ENCODE measurements around the gene EPHA2.
A peak's percentile ranks its signal among the peaks of the same experiment; 100 is the strongest.
"Not testable (repeated sequence)": the region's sequence is repeated elsewhere in the genome, so short reads cannot be mapped to it uniquely, and the experiment has no call there.

The EPHA2 gene

DNA sequence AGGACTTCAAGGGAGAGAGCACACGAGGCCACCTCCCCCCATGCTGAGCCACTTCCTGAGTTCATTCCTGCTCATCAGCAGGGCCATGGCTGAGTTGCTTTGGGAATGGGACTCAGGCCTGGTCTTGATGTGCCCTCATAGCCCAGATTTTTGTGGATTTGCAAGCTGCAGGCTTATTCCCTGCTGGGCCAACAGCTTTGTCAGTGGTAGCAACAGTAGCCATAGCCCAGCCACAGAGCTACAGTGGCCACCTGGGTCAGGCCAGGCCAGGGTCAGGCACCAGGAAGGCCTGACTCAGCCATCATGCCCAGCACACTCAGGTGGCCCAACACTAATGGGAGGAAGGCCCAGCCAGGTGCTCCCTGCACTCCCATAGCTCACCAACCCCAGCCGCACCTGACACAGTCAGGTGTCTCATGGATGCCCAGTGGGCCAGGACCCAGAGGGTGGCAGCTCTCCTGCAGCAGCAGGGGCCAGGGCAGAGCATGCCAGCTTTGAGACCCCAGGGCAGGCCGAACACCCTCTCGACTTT, 33.5 kb downstream of the EPHA2 start:
- peak; percentile 88 for FAIRE-seq
- peak; percentile 91 for DNase-seq (ENCODE audit: low spot score)

DNA sequence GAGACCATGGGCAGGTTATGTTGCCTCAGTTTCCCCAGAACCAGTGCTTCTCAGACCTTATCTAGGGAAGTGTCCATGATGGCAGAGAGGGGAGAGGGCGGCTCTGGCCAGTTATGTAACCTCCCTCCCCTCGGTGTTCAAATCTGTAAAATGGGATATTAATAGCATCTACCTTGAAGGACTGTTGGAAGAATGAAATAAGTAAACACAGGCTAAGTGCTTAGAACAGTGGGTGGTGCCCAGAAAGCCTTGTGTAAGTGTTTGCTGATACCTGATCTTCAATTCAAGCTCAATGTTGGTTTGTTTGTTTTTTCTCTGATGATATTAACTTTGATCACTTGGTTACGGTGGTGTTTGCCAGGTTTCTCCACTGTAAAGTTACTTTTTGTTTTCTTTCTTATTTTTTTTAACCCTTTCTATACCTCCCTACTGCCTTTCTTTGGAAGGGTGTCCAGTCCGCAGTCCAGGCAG, 34.9 kb downstream of the EPHA2 start:
- DNase-seq (ENCODE audit: low spot score), result no peak
- no peak for FAIRE-seq

DNA sequence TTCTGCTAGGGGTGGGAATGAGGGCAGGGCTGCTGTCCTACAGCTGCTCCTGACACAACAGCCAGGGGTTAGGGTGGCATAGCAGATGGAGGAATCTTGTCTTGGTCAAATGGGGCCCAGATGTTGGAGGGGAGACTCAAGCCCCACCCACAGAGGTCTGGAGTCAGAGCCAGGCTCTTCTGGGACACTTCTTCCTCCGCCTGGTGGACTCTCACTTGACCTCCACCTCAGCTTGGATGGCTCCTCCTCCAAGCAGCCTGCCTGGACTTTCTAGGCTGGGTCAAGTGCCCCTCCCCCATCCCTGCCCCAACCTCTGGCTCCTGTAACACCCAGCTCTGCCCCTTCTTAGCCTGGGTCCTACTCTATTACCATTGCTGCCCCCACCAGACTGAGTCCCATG, 35.5 kb downstream of the EPHA2 start:
- no peak for FAIRE-seq

DNA sequence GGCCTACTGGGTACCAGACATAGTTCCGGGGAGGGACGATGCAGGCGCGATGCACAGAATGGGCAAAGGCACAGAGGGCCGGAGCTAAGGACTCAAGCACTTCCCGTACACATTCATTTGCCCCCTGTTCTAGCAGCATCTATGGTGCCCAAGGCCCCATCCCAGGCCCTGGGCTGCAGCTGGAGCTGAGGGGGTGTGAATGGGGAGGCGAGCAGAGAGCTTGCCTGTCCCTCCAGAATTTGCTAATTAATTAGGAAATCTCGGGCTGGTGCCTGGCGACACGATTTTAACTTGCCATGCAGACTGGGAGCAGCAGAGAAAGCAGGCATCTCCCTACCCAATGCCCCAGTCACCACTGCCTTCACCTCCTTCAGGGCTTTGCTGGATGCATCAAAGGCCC, 35.9 kb downstream of the EPHA2 start:
- no peak for FAIRE-seq

More for the DNA sequence above, 35.5 kb downstream of the EPHA2 start:
- no peak for DNase-seq (ENCODE audit: low spot score)

DNA sequence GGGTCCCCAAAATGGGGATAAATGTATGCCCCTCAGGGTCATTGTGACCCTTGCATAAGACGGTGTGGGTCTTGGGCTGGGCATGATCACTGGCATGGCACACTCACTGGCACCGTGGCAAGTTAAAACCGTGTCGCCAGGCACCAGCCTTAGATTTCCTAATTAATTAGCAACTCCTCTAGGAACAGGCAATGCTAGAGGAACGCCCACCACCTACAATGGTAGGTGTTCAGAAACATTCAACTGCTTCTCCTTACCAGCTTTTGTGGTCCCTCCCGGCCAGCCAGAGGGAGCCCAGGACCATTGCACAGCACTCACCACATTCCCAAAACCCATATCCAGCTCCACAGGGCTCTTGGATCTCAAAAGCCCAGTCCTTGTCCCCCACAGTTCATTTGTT, 36.4 kb downstream of the EPHA2 start:
- no peak for FAIRE-seq
- DNase-seq (ENCODE audit: low spot score), result no peak

More for the DNA sequence above, 35.9 kb downstream of the EPHA2 start:
- no peak for DNase-seq (ENCODE audit: low spot score)

DNA sequence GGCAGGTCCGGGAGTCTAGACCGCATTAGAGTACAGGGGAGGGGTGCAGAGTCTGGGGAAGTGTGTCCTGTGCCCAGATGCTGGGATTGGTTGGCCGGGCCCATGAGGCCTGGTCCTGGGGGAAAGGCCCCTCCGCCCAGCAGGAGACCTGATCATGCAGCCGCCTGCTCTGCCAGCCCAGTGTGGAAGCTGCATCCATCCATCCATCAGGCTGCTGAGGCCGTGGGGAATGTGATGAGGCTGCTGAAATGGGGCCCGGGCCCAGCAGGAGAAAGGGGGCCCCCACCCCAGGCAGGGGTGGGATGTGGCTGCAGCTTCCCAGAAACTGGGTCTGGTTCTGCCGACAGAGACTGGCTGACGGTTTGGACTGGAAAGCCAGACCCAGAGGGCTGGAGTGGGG, 37.2 kb downstream of the EPHA2 start:
- DNase-seq (ENCODE audit: low spot score) (no peak), FAIRE-seq (no peak)

DNA sequence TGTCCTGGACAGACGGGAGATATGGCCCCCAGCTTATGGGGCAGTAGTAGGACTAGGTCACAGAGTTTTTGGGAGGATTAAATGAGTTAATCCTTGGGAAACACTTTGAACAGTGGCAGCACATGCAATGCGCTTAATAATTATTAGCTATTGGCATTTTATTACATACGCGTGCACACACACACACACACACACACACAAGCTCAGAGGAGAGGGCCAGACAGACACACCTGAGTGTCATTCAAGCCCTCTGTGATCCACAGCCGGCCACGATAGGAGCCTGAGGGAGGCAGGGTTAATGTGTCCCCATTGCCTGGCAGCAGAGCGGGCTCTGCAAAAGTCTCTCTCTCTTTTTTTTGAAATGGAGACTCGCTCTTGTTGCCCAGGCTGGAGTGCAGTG, 37.9 kb downstream of the EPHA2 start:
- FAIRE-seq (no peak), DNase-seq (ENCODE audit: low spot score) (no peak)

DNA sequence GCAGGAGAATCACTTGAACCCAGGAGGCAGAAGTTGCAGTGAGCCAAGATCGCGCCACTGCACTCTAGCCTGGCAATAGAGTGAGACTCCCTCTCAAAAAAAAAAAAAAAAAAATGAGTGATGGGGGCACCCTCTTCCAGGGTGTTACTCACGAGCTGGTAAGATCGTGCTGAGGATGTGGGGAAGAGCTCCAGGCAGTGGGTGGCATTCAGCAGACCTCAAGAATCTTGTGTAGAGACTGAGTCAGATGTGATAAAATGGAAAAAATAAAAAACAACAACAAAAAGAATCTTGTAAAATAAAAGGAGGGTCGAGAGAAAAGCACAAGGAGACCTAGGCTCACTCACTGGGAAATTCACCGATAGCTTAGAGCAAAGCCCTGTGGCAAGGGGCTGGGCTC, 38.5 kb downstream of the EPHA2 start:
- DNase-seq (ENCODE audit: low spot score) (peak; percentile 53), FAIRE-seq (peak; percentile 18)

DNA sequence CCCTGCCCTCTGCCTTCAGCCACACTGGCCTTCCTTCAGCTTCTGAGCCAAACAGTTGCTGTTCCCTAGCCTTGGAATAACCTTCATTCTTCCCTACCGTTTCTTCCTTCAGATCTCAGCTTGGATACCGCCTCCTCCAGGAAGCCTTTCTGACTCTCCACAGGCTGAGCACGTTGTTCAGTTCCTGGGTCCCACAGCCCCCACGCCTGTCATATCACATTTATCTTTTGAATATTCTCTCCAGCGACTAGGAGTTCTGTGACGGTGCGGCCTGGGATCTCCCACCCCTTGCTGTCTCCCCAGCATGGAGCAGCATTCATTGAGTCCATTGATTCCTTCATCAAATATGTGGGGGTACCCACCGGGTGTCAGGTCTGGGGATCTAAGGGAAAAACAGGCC, 39.2 kb downstream of the EPHA2 start:
- FAIRE-seq (no peak), DNase-seq (ENCODE audit: low spot score) (no peak)

DNA sequence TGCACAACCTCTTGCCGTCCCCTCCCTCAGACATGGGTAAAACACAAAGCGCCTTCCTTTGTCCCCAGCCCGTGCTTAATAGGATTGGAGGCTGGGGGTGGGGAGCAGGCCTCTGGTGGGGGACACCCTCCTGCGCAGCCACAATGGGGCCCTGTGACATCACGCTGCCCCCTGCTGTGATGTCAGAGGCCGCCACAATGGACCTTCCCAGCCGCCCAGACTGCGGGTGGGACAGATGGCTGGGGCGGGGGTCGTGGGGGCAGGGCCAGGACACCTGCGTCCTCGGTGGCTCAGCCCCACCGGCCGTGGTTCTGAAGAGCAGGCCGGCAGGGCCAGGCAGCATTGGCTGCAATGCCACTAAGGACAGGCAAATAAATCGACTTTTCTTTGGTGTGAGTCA, 39.9 kb downstream of the EPHA2 start:
- FAIRE-seq, result no peak

DNA sequence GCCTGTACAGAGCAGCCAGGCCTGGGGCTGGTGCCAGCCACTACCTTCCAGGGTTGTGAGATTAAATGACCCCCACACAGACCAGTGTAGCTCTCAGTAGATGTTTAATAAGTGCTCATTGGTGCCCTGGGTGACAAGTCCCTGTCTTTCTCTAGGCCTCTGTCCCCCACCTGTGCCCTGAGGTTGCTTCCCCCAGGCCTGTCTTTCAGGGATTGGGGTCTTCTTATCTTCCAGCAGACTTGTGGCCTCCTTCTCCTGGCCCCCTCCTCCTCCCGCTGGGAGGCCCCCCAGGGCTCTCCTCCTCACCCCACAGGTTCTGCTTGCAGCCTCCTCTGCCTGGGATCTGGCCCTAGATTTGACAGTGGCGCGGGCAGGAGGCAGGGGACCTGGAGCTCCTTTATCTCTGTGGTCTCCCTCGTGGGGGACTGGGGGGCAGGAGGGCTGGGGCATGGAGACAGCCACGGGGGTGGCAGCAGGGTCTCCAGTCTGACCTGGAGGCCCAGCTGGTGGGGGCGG, 40.3 kb downstream of the EPHA2 start:
- FAIRE-seq (no peak), DNase-seq (ENCODE audit: low spot score) (no peak)

More for the DNA sequence above, 39.9 kb downstream of the EPHA2 start:
- no peak for DNase-seq (ENCODE audit: low spot score)

DNA sequence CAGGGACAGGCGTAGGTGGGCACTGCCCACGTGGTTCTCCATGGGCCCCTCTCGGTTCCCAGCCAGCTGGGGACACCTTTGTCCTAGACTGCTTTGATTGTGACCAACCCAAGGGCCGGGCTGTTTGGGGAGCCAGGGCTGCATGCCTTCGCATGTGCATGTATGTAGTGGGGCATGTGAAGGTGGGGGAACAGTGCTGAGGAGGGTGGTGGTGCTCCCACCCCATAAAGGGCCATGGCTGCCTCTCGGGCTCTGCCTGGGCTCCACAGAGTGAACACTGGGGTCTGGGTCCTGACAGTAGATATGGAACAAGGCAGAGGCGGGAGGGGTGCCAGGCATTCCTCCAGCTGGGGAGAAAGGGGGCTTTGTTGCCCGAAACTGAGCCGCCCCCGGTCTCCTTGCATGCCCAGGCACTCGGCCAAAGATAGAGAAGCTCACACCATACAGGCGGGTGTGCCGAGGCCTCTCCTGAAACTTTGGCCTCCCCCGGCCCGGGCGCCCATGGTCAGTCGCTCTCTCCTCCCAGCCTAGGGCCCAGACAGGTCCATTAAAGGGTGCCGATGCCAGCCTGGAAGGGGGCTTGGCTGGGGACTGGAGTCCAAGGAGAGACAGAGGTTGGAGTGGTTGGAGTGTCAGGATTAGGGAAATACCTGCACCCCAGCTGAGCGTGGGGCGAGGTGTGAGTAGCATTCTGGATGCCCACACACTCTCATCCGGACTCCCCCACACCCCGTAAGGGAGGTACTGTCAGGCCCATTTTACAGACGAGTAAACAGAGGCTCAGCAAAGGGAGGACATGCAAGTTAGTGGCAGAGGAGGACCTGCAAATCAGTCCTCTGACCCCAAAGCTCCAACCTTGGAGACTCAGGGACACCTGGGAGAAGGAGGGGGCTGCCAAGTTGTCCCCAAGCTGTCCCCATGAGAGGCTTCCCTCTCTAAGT, 41.1 kb downstream of the EPHA2 start:
- no peak for DNase-seq (ENCODE audit: low spot score)

DNA sequence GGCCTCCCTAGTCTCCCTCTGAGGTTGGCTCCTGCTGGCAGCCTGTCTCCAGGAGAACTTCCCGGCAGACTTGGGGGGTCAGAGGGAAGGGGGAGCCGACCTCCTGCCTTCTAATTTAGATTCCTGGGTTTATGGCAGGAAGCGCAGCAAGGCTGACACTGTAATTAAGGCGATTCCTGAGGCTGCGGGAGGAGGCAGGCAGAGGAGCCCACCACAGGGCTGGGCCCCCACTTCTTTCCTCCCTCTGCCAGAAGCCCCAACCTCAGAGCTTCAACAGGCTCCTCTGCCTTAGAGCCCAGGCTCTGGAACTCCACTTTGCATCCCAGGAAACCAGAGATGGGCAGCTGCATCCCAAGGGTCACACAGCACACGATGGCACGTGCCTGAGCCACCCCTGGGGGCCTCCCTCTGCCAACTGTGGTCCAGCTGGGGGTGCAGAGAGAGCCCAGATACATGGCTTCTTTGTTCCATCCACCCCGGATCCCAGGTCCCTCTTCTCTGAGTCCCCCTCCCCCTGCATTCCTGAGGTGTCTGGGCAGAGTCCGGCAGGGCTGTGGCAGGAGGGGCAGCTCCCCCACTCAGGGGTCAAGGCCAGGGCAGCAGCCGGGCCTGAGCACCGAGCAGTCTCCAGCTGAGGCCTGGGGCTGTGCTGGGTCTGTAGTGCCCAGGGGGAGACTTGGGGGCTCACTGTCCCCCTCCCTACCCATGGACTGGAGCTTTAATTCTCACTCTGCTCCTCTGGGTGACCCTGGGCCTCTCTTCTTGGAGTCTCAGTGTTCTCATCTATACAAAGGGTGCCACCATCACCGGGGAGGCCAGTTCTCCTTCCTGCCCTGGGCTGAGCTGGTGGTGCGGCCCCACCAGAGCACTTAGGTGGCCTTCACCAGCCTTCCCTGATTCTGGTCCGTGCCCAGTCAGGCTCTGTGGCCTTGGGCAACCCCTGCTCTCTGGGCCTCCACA, 43.0 kb downstream of the EPHA2 start:
- FAIRE-seq, result peak; percentile 64
- DNase-seq (ENCODE audit: low spot score), result peak; percentile 76

More for the DNA sequence above, 41.1 kb downstream of the EPHA2 start:
- no peak for FAIRE-seq

DNA sequence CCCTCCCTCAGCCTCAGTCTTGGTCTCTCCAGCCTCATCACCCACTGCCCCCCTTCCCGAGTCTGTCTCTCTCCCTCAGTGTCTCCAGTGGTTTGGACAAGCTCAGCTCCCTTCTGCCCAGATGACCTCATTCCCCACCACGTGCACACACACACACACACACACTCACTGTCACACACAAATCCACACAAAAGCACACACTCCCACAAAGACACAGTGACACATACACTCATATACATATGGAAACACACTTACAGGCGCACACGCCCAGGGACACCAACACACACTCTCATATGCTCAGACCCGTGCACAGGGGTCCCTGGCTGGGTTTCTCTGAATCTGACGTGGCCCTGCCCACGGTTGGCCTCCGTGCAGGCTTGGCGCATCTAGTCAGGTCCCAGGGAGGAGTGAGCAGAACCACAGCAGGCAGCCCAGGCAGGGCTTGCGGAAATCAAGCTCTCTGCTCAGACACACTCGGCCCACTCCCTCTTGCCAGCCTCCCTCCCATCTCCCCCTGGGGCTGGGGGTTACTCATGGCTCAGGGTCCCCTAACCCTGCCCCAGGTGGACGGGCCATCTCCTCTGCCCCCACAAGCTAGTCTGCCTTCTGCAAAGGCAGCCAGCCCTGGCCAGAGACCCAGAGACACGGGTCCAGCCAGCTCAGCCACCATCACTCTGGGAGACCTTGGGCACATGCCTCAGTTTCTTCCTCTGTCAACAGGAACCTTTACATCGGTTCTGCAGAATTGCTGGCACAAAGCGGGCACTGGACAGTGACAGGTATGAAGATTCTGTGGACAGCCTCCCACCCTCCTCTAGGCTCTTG, 43.9 kb downstream of the EPHA2 start:
- DNase-seq (ENCODE audit: low spot score) (peak; percentile 86), FAIRE-seq (peak; percentile 91)

DNA sequence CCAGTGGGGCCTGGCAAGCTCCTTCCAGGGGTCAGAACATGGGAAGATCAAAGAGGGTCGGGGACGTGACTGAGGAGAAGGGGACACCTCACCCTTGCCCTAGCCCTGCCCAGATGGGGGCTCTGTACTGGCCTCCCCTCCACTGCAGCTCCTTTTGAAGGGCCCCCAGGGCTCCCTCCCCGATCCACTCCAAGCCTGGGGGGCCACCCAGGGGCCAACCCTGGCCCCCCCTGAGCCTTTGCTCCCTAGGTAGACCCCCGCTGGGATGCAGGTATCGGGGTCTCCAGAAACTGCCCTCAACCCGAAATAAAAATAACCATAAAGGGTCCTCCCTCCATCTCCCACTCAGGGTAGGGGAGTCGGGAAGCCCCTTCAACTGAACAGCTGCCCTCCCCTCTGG, 45.0 kb downstream of the EPHA2 start:
- no peak for FAIRE-seq

DNA sequence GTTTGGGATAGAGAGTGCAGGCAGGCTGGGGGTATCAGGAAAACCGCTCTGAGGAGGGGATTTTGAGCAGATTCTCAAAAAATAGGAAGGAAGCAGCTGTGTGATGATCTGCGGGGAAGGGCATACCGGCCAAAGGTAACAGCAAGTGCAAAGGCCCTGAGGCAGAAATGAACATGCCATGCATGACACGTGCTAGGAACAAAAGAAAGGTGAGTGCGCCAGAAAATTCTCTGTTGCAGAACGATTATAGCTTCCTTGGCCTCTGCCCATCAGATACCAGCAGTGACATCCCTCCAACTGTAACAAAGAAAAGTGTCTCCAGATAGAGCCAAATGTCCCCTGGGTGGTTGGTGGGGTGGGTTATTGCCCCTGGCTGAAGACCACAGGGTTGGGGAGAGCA, 45.4 kb downstream of the EPHA2 start:
- no peak for DNase-seq (ENCODE audit: low spot score)
- FAIRE-seq, result no peak

More for the DNA sequence above, 45.0 kb downstream of the EPHA2 start:
- DNase-seq (ENCODE audit: low spot score), result no peak

DNA sequence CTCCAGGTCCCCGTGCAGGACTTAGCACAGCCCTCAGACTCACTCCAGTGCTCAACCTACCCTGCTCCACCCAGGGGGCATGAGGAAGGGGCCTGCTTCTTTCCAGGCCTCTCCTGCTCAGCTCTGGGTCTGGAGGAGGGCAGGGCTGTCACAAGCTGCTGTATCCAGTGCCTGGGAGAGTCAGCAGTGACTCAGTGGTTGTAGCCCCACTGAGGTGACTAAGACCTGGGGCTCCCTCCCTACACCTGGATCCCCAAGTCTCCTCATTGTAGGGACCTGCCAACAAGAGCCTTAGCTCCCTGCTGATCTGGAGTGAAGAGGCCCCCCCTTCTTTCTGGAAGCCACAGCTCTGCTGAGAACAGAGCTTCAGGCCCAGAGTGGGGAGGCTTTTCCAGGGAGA, 46.3 kb downstream of the EPHA2 start:
- no peak for DNase-seq (ENCODE audit: low spot score)
- FAIRE-seq, result no peak

DNA sequence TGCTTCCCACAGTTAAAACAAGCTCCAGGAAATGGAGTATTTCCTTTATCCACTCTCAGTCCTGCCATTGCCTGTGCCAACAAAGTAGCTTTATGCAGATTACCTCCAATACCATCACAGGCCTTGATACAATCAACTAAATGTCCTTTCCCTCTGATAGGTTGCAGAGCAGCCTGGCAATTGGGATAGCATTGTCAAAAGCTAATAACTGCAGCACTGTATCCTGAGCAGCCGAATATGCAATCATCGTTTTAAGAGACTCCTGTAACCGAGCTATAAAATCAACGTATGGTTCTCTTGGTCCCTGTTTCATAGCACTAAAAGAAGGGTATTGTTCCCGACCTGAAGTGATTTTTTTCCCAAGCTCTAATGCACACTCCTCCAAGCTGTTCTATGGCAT, 48.8 kb downstream of the EPHA2 start:
- FAIRE-seq, result not testable (repeated sequence)

DNA sequence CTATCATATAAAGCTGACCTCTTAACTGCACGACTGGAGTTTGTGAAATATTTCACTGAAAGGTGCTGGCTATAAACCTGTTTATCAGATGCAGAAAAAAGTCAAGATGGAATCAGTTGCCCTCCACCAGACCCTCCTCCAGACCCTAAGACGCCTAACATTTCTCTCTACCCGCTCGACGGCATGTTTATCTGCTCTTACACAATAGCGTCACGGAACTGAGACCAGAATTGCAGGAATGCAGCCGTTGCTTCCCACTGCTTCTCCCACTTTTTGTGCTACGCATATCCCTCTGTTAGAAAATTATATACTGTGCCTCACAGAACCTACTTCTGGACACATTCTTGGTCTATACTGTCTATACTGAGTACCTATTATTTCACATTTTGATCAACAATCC, 54.2 kb downstream of the EPHA2 start:
- DNase-seq (ENCODE audit: low spot score) (no peak), FAIRE-seq (no peak)

More for the DNA sequence above, 48.8 kb downstream of the EPHA2 start:
- DNase-seq (ENCODE audit: low spot score), result not testable (repeated sequence)

DNA sequence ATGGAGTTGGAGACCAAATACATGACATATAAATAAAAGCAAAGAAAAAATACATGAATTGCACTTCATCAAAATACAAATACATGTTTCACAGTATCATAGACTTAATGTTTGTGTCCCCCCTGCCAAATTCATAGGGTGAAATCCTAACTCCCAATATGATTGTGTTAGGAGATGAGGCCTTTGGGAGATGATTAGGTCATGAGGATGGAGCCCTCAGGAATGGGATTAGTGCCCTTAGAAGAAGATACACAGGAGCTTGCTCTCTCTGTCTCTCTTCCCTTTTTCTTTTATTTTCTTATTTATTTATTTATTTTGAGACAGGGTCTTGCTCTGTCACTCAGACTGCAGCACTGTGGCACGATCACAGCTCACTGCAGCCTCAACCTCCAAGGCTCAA, 56.5 kb downstream of the EPHA2 start:
- FAIRE-seq (no peak), DNase-seq (ENCODE audit: low spot score) (no peak)
